Measurements from ENCODE around the gene PDE4D.
A peak's percentile ranks its signal among the peaks of the same experiment; 100 is the strongest.
"Not testable (repeated sequence)": the region's sequence is repeated elsewhere in the genome, so short reads cannot be mapped to it uniquely, and the experiment has no call there.

The PDE4D gene

GRCh38 chr5:59393585-59394420, 499.7 kb downstream of the PDE4D start:
- DNase-seq, result no peak

GRCh38 chr5:59391576-59391975, 501.9 kb downstream of the PDE4D start:
- DNase-seq, result no peak

GRCh38 chr5:59390989-59391388, 502.5 kb downstream of the PDE4D start:
- DNase-seq, result no peak

- peak; percentile 15 for DNase-seq
Observed at GRCh38 chr5:59390074-59390659, 503.4 kb downstream of the PDE4D start.

- no peak for DNase-seq
Observed at GRCh38 chr5:59387127-59387526, 506.4 kb downstream of the PDE4D start.

GRCh38 chr5:59385700-59386099, 507.8 kb downstream of the PDE4D start:
- no peak for DNase-seq

- peak; percentile 48 for DNase-seq
Observed at GRCh38 chr5:59380350-59380951, 513.1 kb downstream of the PDE4D start.

- not testable (repeated sequence) for DNase-seq
Observed at GRCh38 chr5:59374036-59374435, 519.5 kb downstream of the PDE4D start.

- no peak for DNase-seq
Observed at GRCh38 chr5:59371525-59372127, 521.9 kb downstream of the PDE4D start.

- DNase-seq, result no peak
Observed at GRCh38 chr5:59368951-59369350, 524.6 kb downstream of the PDE4D start.

GRCh38 chr5:59367791-59368394, 525.6 kb downstream of the PDE4D start:
- DNase-seq, result peak; percentile 11

GRCh38 chr5:59366784-59367183, 526.7 kb downstream of the PDE4D start:
- DNase-seq, result peak; percentile 11

GRCh38 chr5:59362438-59362837, 531.1 kb downstream of the PDE4D start:
- DNase-seq, result no peak

- DNase-seq, result no peak
Observed at GRCh38 chr5:59361454-59361853, 532.1 kb downstream of the PDE4D start.

GRCh38 chr5:59360130-59360555, 533.4 kb downstream of the PDE4D start:
- DNase-seq, result peak; percentile 1

GRCh38 chr5:59358005-59358861, 535.3 kb downstream of the PDE4D start:
- no peak for DNase-seq

- DNase-seq, result peak; percentile 41
Observed at GRCh38 chr5:59357381-59357977, 536.0 kb downstream of the PDE4D start.

- DNase-seq, result no peak
Observed at GRCh38 chr5:59356813-59357380, 536.6 kb downstream of the PDE4D start.

- DNase-seq, result no peak
Observed at GRCh38 chr5:59354811-59355210, 538.7 kb downstream of the PDE4D start.

- no peak for DNase-seq
Observed at GRCh38 chr5:59354274-59354673, 539.3 kb downstream of the PDE4D start.

GRCh38 chr5:59351076-59351794, 542.3 kb downstream of the PDE4D start:
- no peak for DNase-seq

All from DMS79 treated with DMSO at 0.1 percent for 48 hours (cell line).